ENCODE measurements around the gene RNU4-1.
A peak's percentile ranks its signal among the peaks of the same experiment; 100 is the strongest.

The RNU4-1 gene

GRCh38 chr12:120290609-120291305 lies 2.3 kb downstream of the RNU4-1 start:
- DNase-seq (ENCODE audit: low read depth): no peak

- no peak for DNase-seq (ENCODE audit: low read depth)
These were observed 5.5 kb downstream of the RNU4-1 start for GRCh38 chr12:120287491-120287890.

DNA sequence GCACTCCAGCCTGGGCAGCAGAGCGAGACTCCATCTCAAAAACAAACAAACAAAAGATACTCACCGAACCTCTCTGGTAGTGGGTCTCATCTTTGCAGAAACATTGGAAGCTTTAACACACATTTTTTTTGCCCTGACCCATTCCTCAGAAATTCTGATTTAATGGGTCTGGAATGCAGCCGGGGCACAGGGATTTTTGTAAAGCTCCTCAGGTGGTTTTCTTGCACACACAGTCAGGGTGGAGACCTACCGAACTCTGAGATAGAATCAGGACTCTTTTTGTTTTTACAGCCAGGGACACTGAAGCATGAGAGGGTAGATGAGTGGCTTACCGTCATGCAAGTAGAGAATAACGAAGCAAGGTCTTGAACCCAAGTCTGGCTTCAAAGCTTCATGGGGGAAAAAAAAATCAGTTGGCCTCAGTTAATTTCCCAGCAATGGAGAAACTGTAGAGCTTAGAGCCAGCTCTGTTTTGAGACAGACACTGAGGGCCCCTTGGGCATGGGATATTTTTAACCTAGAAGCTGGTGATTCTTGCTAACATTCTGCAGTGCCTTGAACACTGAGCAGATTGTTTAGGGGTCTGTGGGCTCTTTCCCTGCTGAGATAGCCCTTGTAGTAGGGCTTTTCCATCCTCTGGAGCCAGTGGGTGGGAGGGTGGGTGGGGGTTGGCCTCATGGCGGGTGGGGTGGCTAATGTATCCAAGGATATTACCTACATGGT lies 6.1 kb downstream of the RNU4-1 start:
- DNase-seq (ENCODE audit: low read depth): no peak

GRCh38 chr12:120284381-120284780 lies 8.7 kb downstream of the RNU4-1 start:
- no peak for DNase-seq (ENCODE audit: low read depth)

DNA sequence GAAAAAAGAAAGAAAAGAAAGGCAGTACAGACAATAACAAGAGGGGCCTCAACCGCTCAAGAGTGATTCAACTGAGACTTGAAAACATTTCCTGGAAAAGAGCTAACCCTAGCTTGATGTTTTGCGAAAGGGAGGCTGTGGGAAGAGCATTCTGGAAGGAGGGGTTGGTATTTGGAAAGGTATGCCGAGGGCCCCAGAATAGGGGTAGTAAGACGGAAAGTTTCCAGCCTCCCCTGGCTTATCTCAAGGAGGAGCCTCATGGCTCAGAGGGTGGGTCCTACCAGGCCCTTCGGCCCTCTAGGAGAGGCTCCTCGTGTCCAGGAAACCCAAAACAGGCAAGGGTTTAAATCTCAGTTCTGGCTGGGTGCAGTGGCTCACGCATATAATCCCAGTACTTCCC lies 9.7 kb downstream of the RNU4-1 start:
- DNase-seq (ENCODE audit: low read depth): no peak

DNA sequence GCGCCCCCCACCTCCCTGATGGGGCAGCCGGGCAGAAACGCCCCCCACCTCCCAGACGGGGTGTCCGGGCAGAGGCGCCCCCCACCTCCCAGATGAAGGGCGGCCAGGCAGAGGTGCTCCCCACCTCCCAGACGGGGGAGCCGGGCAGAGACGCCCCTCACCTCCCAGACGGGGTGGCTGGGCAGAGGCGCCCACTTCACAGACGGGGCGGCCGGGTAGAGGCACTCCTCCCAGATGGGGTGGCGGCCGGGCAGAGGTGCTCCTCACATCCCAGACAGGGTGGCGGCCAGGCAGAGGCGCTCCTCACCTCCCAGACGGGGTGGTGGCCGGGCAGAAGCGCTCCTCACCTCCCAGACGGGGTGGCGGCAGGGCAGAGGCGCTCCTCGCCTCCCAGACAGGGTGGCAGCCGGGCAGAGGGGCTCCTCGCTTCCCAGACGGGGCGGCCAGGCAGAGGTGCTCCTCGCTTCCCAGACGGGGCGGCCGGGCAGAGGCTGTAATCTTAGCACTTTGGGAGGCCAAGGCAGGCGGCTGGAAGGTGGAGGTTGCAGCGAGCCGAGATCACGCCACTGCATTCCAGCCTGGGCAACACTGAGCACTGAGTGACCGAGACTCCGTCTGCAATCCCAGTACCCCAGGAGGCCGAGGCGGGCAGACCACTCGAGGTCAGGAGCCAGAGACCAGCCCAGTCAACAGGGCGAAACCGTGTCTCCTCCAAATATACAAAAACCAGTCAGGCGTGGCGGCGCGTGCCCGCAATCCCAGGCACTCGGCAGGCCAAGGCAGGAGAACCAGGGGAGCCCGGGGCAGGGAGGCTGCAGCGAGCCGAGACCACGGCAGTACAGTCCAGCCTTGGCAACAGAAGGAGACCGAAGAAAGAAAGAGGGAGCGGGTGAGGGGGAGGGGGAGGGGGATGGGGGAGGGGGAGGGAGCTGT lies 14.6 kb downstream of the RNU4-1 start:
- DNase-seq (ENCODE audit: low read depth): no peak

DNA sequence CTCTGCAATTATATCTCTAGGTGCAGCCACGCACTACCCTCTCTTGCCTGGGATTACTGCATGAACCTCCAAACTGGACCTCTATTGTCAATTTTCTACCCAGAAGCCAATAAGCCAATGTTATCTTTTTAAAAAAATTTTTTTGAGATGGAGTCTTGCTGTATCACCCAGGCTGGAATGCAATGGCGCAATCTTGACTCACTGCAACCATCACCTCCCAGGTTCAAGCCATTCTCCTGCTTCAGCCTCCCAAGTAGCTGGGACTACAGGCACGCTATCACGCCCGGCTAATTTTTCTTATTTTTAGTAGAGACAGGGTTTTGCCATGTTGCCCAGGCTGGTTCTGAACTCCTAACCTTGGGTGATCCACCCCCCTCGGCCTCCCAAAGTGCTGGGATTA lies 16.3 kb downstream of the RNU4-1 start:
- DNase-seq (ENCODE audit: low read depth): no peak

- DNase-seq (ENCODE audit: low read depth): no peak
These were observed 25.3 kb downstream of the RNU4-1 start for GRCh38 chr12:120267736-120268135.

- DNase-seq (ENCODE audit: low read depth): no peak
These were observed 26.7 kb downstream of the RNU4-1 start for GRCh38 chr12:120266180-120266870.

DNA sequence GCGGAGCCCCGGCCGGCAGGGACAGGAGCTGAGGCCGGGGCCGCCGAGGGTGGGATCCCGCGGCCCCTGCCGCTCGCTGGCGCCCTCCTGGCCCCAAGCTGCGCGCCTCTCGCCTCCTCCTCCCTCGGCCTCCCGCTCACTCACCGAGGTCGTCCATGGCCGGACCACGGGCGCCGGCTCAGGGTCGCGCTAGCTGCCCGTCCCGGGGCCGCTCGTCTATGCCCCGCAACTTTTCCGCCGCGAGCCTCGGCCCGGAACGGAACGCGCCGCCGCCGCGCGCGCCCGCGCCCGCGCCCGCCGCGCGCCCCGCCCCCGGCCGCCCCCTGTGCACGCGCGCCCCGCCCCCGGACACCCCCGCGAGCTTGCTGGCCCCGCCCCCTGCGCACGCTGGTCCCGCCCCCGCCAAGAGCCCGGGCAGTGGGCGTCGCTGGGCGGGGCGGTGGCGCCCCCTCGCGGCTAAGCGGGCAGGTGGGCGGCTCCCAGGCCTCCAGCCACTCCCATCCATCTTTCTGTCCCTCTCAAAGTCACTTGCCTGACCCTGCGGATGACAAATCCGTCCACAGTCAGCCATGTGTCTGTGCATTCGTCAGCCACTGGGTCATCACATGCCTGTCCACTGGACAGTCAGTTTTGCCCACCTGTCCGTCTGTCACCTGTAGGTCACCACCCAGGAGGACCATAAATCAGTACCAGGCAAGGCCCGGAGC lies 27.4 kb downstream of the RNU4-1 start, which contains the start of gene PXN:
Gene PXN (minus strand): TSS at position 258 of the 707 bp plus-strand sequence. CDS start 101 bp downstream, at position 157.
- peak; percentile 45 for DNase-seq (ENCODE audit: low read depth)

DNA sequence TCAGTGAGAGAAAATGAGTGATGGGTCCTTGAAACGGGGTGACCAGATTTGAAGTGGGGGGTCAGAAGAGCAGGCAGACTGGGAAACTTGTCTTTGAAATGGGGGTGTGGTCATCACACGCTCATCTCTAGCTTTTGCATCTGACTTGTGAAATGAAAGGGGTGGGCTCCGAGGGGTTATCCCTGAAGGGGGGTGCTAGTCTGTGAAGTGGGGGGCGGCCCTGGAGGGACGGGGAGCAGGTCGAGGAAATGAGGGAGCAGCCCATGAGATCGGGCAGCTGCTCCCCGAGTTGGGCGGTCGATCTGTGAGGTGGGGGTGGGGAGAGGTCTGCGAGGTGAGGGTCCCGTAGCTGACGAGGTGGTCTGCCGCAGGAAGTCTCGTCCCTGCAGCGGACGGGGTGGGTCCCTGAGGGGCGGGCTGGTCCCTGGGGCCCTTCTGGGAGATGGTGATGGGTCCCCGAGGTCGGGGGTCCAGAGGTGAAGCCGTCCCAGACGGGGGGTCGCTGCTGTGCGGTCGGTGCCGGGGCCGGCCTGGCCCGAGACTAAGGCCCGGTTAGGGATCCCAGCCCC lies 28.0 kb downstream of the RNU4-1 start:
- DNase-seq (ENCODE audit: low read depth): no peak

DNA sequence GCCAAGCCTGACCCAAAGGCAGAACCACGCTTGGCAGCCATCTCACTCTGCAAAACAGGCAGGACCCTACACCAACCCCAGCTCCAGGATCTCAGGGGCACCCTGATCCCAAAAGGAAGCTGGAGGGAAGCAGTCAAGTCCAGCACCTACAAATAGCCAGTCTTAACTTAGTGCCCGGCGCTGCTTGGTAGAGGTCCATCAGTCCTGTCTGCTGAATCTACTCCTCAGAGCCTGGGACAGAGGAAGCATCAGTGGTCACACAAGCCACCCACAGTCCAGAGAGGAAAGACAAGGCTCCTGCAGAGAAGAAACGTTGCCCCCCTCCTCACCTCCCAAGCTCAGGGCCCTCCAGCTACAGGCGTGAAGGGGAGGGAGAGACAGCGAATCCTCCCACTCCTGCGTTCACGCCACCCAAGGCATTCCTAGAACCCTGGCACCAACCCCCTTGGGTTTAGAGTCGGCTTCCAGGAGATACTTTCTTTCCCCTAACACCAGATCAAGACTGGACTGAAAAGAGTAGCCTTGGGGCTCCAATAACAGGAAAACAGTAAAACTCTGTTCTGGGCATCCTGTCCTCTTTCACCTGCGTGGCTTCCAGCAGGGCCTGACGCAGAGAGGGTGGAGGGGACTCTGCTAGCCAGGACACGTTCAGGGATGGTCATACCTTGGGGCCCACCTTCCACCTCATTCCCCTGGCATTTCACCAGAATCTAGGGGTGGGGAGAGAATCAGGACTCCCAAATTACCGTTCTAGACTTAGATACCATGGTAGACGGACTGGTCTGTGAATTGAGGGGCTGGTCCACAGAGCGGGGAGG lies 28.7 kb downstream of the RNU4-1 start:
- no peak for DNase-seq (ENCODE audit: low read depth)

DNA sequence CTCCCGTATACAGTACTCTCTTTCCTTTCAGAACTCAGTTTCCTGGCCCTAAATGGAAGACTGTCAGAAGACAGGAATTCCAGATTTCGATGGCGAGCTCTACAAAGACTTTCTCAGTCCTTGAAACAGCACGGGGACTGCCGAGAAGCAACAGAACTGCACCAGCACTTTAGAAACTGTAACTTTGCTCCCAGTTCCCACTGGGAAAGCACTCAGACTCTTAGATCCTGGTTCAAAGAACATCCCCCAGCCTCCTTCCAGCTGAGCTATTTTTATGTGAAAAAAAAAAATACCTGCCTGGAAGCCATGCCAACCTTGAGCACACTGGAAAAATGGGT lies 29.3 kb downstream of the RNU4-1 start:
- DNase-seq (ENCODE audit: low read depth): no peak

- DNase-seq (ENCODE audit: low read depth): no peak
These were observed 29.9 kb downstream of the RNU4-1 start for GRCh38 chr12:120262852-120263747.

DNA sequence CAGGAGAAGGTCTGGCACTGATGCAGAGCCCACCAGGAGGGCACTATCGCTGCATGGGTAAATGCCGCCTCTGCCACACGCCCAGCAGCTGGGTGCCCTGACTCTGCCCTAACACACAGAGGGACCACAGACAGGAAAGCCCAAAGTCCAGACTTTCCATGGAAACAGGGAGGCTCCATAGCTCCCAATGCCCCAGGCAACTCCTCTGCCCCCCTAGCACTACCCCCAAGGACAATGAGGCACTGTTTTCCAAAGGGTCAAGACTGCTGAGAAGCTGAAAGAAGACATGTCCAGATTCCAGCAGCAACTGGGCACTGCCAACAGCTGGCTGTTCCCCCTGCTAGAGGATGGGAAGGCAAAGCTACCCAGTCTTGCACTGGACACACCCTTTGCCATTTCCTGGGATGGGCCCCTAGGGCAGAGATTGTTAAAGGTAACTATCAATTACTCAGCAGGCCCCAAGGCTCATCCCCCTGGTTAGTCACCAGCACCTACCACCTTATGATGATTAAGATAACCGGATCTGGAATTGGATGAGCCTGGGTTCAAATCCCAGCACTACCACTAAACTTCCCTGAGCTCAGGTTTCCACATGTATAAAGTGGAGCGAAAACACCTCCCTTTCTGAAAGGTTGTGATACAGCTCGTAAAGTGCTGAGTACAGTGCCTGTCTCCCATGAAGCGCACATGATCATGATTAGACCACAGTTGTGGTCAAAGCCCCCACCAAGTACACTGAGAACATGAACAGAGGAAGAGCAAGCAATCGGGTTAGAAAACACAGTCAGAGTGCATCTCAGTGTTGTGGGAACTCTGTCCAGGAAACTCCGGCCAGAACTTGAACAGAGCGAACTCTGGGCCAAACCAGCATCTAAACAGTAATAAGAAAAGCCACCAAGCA lies 30.8 kb downstream of the RNU4-1 start:
- no peak for DNase-seq (ENCODE audit: low read depth)

DNA sequence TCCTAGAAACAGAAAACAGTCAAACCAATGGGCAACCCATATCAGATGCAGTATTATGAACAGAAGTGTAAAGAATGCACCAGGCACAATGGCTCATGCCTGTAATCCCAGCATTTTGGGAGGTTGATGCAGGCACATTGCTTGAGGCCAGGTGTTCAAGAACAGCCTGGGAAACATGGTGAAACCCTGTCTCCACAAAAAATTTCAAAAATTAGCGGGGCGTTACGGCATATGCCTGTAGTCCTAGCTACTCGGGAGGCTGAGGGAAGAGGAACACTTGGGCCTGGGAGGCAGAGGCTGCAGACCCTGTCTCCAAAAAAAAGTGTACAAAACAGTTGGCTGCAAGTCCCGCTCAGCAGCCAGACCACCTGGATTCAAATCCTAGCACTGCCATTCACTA lies 32.4 kb downstream of the RNU4-1 start:
- no peak for DNase-seq (ENCODE audit: low read depth)

DNA sequence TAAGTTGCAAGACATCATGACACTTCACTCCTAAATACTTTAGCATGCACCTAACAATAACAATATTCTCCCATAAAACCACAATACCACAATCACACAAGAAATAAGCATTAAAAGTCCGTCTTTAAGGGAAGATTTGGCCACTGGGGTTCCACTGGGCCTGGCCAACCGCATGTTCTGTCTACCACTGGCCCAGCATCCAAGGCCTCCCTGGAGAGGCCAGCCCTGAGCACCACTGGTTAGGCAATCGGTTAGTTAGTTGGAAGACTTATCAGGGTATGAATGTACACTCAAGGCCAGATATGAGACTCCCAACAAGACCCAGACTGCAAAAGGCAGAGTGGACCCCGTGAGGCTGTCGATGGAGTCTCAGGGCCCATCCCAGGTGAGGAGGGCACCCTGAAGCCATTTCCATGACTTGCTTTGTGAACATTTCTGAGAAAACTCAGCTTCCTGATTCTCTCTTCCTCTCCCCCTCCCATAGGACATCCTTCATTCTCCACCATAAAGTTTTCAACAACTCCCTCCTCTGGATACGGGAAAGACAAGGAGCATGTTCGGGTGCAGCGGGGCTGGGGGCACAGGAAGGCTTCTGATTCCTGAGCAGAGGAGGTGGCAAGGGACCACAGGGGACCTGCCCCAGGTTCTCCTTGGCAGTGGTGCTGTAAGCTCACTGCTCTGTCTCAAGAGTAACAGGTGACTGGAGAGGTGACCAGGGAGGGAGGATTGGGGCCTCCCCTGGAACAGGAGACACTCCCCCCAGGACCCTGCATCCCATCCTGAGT lies 33.4 kb downstream of the RNU4-1 start:
- DNase-seq (ENCODE audit: low read depth): no peak
